RWPE2 (cell line): Measurements from ENCODE around the gene MYO18A.

ENCODE experiments used
- ATAC-seq: fragments of 200-7000 bp; cut with Tn5 transposase; 3 replicates; pipeline ENCODE4 v1.9.1; 2021; ENCODE audit warnings: low read depth
- DNase-seq: peaks from one replicate; pipeline ENCODE4 v3.0.0-alpha.2; 2020; ENCODE audit warnings: low spot score
- H3K27ac ChIP-seq: fragments of 450-650 bp; 2 replicates; pipeline ENCODE4 v1.5.1; 2017; ENCODE audit warnings: mild to moderate bottlenecking; ENCODE audit not compliant: poor library complexity, severe bottlenecking
- H3K27me3 ChIP-seq: fragments of 250-450 bp; sonication (Bioruptor Pico); 2 replicates; pipeline ENCODE4 v1.5.1; 2021; ENCODE audit warnings: mild to moderate bottlenecking, moderate library complexity; ENCODE audit not compliant: insufficient read depth, poor library complexity, severe bottlenecking
- H3K36me3 ChIP-seq: fragments of 250-450 bp; sonication (Bioruptor Pico); 2 replicates; pipeline ENCODE4 v1.5.1; 2020; ENCODE audit warnings: low read depth, mild to moderate bottlenecking, moderate library complexity
- H3K4me1 ChIP-seq: fragments of 250-450 bp; sonication (Bioruptor Pico); 2 replicates; pipeline ENCODE4 v1.5.1; 2021; ENCODE audit warnings: mild to moderate bottlenecking, moderate library complexity; ENCODE audit not compliant: insufficient read depth, poor library complexity, severe bottlenecking
- H3K4me3 ChIP-seq: fragments of 250-450 bp; sonication (Bioruptor Pico); 2 replicates; pipeline ENCODE4 v1.5.1; 2021; ENCODE audit warnings: mild to moderate bottlenecking, moderate library complexity; ENCODE audit not compliant: severe bottlenecking
- H3K9me3 ChIP-seq: fragments of 250-450 bp; sonication (Bioruptor Pico); 2 replicates; pipeline ENCODE4 v1.5.1; 2021; ENCODE audit warnings: mild to moderate bottlenecking, moderate library complexity; ENCODE audit not compliant: severe bottlenecking
- CTCF ChIP-seq: fragments of 450-650 bp; IDR thresholded peaks from one replicate; pipeline ENCODE4 v1.5.1; 2017; ENCODE audit warnings: mild to moderate bottlenecking, moderate library complexity; ENCODE audit not compliant: poor library complexity, severe bottlenecking

MYO18A gene

DNA sequence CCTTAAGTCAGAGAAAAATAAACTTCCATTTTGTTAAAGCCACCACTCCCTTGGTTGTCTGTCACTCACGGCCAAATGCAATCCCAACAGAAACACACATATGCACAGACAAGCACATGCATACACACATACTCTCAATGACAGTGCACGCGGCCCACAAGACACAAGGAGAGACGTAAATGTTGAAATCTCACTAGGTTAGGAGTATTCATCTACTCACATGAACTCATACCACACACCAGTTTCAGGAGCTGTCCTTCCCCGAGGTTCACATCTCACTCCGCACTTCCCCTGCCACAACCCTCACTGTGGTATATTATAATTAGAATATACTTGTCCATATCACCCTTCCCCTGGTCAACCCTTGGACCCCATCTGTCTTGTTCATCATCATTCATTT is 36.0 kb upstream of the MYO18A start:
- Histone ChIP-seq H3K36me3 (no peaks in the 10 kb centered on the region), H3K4me3 (no peak overlapping the region), H3K4me1 (peaks cover 26% of the 10 kb centered on the region), H3K27me3 (no peaks in the 10 kb centered on the region), H3K9me3 (no peaks in the 10 kb centered on the region), H3K27ac (peak overlapping the region; percentile 13)
- ATAC-seq (no peak), DNase-seq (no peak)
- no peak for TF ChIP-seq CTCF

- Histone ChIP-seq H3K4me1 (peaks cover 26% of the 10 kb centered on the region), H3K36me3 (no peaks in the 10 kb centered on the region), H3K9me3 (no peaks in the 10 kb centered on the region), H3K27ac (no peak overlapping the region), H3K4me3 (no peak overlapping the region), H3K27me3 (no peaks in the 10 kb centered on the region)
- ATAC-seq (peak; percentile 18; the same call in 1 of the 3 replicates), DNase-seq (no peak)
- no peak for TF ChIP-seq CTCF
Measured at GRCh38 chr17:29215717-29216116, 35.5 kb upstream of the MYO18A start.

GRCh38 chr17:29215174-29215573 is 35.0 kb upstream of the MYO18A start:
- no peak overlapping the region for H3K4me3 ChIP-seq
- ATAC-seq = no peak
- DNase-seq = no peak
- no peaks in the 10 kb centered on the region for H3K36me3 ChIP-seq
- peaks cover 26% of the 10 kb centered on the region for H3K4me1 ChIP-seq
- no peaks in the 10 kb centered on the region for H3K9me3 ChIP-seq
- H3K27ac ChIP-seq = no peak overlapping the region
- H3K27me3 ChIP-seq = no peaks in the 10 kb centered on the region
- no peak for TF ChIP-seq CTCF

DNA sequence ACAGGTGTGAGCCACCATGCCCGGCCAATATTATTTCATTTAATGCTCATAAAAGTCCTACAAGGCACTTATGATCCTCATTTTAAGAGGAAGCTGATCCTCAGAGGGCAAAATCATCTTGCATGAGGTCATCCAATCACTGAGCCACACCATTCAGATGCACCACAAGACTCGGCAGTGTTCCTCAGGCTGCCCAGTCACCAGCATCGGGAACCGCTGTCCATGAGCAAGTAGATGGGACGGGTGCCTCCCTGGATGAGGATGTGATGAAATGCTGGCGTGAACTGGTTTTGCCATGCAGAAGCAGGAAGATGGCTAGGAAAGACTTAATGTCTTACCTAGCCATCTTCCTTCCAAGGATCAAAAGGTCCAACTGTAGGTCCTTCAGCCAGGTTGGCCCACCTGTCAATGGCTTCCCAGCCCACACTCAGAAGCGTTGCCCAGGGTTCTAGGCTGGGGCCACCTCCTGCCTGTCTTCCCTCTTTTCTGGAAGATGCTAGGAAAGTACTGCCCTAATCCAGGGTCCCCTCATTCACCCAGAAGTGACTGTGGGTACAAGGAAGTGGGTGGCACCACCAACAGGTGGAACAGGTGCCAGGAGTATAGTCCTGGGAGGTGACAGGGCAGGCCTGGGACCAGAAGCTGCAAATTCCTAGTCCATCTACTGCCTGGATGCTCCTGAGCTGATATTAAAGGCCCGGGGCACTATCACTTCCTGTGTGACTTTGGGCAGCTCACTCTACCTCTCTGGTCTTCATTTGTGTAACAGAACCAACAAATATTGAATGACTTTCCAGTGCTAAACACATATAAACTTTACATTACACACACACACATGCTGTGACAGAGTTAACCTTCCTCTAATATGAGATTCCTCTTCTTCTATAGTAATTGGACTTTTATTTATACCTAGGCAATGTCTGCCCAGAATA is 34.3 kb upstream of the MYO18A start:
- no peaks in the 10 kb centered on the region for H3K27me3 ChIP-seq
- no peak overlapping the region for H3K4me3 ChIP-seq
- H3K9me3 ChIP-seq = no peaks in the 10 kb centered on the region
- no peaks in the 10 kb centered on the region for H3K36me3 ChIP-seq
- ATAC-seq = no peak
- no peak for TF ChIP-seq CTCF
- no peak for DNase-seq
- H3K4me1 ChIP-seq = peaks cover 21% of the 10 kb centered on the region
- H3K27ac ChIP-seq = no peak overlapping the region

DNA sequence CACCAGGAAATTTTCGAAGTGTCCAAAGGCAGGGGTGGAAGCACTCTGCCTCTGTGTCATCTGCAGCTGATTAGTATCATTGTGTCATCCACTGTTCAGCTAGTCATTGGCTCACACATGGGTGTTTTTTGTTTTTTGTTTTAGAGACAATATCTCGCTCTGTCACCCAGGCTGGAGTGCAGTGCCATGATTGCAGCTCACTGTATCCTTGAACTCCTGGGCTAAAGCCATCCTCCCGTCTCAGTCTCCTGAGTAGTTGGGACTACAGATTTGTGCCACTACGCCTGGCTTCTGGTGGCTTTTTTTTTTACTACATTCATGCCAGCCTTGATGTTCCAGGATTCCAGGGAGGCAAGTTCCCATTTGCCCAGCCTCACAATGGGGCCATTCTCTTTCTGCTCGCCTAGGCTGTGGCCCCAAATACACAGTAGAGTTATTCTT is 32.5 kb upstream of the MYO18A start:
- no peak overlapping the region for H3K27ac ChIP-seq
- no peaks in the 10 kb centered on the region for H3K36me3 ChIP-seq
- peaks cover 17% of the 10 kb centered on the region for H3K4me1 ChIP-seq
- DNase-seq (no peak), ATAC-seq (no peak)
- H3K4me3 ChIP-seq = no peak overlapping the region
- no peak for TF ChIP-seq CTCF
- no peaks in the 10 kb centered on the region for H3K27me3 ChIP-seq
- no peaks in the 10 kb centered on the region for H3K9me3 ChIP-seq
